Endothelial cell (in vitro differentiated cells): Measurements from ENCODE around the gene ADAMTS2. TPM values are rescaled to one million over a fixed set of nuclear protein-coding genes. Genes with fewer than 3 reads are reported as not detected.

ENCODE experiments used
- DNase-seq: peaks from one replicate; pipeline ENCODE4 v3.0.0; 2021; ENCODE audit warnings: low spot score
- H3K27ac Mint-ChIP-seq: one replicate; pipeline ENCODE4 v1.8.0; 2021; ENCODE audit warnings: mixed read lengths, inconsistent platforms; ENCODE audit not compliant: unreplicated experiment
- H3K27me3 Mint-ChIP-seq: one replicate; pipeline ENCODE4 v1.8.0; 2021; ENCODE audit warnings: mild to moderate bottlenecking, moderate library complexity, mixed read lengths, inconsistent platforms; ENCODE audit not compliant: unreplicated experiment
- H3K36me3 Mint-ChIP-seq: one replicate; pipeline ENCODE4 v1.8.0; 2021; ENCODE audit warnings: mild to moderate bottlenecking, low read depth, mixed read lengths, inconsistent platforms; ENCODE audit not compliant: unreplicated experiment
- H3K4me1 Mint-ChIP-seq: one replicate; pipeline ENCODE4 v1.8.0; 2021; ENCODE audit warnings: mild to moderate bottlenecking, mixed read lengths, inconsistent platforms; ENCODE audit not compliant: unreplicated experiment
- H3K4me3 Mint-ChIP-seq: one replicate; pipeline ENCODE4 v1.8.0; 2021; ENCODE audit warnings: mild to moderate bottlenecking, mixed read lengths, inconsistent platforms; ENCODE audit not compliant: unreplicated experiment
- H3K9me3 Mint-ChIP-seq: one replicate; pipeline ENCODE4 v1.8.0; 2021; ENCODE audit warnings: mixed read lengths, inconsistent platforms; ENCODE audit not compliant: unreplicated experiment
- CTCF ChIP-seq: fragments of 200-600 bp; sonication (generic); IDR thresholded peaks from one replicate; pipeline ENCODE4 v1.5.0; 2021; ENCODE audit warnings: antibody characterized with exemption; ENCODE audit not compliant: unreplicated experiment
- total RNA-seq: library from RNA; stranded (reverse); fragmentation: NEBNext Ultra II Directional; extraction: Animal tissue kit (Norgen Biotek cat#: 25700); gene quantifications from one replicate; pipeline ENCODE4 v1.2.1, GENCODE V29; 2021; ENCODE audit not compliant: unreplicated experiment

ADAMTS2 gene
- total RNA-seq, 1 donor from 2014 or later = 1.5 TPM

GRCh38 chr5:179308563-179309382, 36.5 kb downstream of the ADAMTS2 start:
- no peak for DNase-seq
- no peak for TF ChIP-seq CTCF
- Mint-ChIP-seq H3K4me1 (no peaks in the 10 kb centered on the region), H3K9me3 (peaks cover 6% of the 10 kb centered on the region), H3K27me3 (peaks cover 15% of the 10 kb centered on the region), H3K27ac (no peak overlapping the region), H3K4me3 (no peak overlapping the region), H3K36me3 (peaks cover 7% of the 10 kb centered on the region)

- Mint-ChIP-seq H3K4me1 (no peaks in the 10 kb centered on the region), H3K36me3 (peaks cover 7% of the 10 kb centered on the region), H3K9me3 (peaks cover 6% of the 10 kb centered on the region), H3K27me3 (peaks cover 15% of the 10 kb centered on the region), H3K4me3 (no peak overlapping the region), H3K27ac (no peak overlapping the region)
- DNase-seq = no peak
- no peak for TF ChIP-seq CTCF
Observed at GRCh38 chr5:179307931-179308471, 37.3 kb downstream of the ADAMTS2 start.

- peaks cover 4% of the 10 kb centered on the region for H3K4me1 Mint-ChIP-seq
- no peak overlapping the region for H3K4me3 Mint-ChIP-seq
- no peak overlapping the region for H3K27ac Mint-ChIP-seq
- peaks cover 8% of the 10 kb centered on the region for H3K27me3 Mint-ChIP-seq
- peaks cover 6% of the 10 kb centered on the region for H3K9me3 Mint-ChIP-seq
- no peak for DNase-seq
- peaks cover 4% of the 10 kb centered on the region for H3K36me3 Mint-ChIP-seq
- TF ChIP-seq CTCF = no peak
Observed at GRCh38 chr5:179307013-179307800, 38.1 kb downstream of the ADAMTS2 start.

- Mint-ChIP-seq H3K27ac (no peak overlapping the region), H3K4me3 (peak overlapping the region; percentile 6), H3K4me1 (peaks cover 4% of the 10 kb centered on the region), H3K9me3 (peaks cover 6% of the 10 kb centered on the region), H3K27me3 (peaks cover 8% of the 10 kb centered on the region), H3K36me3 (no peaks in the 10 kb centered on the region)
- no peak for TF ChIP-seq CTCF
- DNase-seq = no peak
Observed at GRCh38 chr5:179306191-179307012, 38.9 kb downstream of the ADAMTS2 start.
